GM19035 (cell line): ENCODE results near the gene TSPAN9.

Experiments
- ATAC-seq: cut with Tn5 transposase; IDR thresholded peaks from one replicate; pipeline ENCODE4 v1.9.1; 2021; ENCODE audit not compliant: unreplicated experiment

Gene TSPAN9

GRCh38 chr12:3075315-3075714, 1.9 kb upstream of the TSPAN9 start:
- ATAC-seq, result no peak

- ATAC-seq, result peak; percentile 14
These were observed 448 bp downstream of the TSPAN9 start for GRCh38 chr12:3077572-3078081.

- ATAC-seq, result no peak
These were observed 1.1 kb downstream of the TSPAN9 start for GRCh38 chr12:3078086-3078820.

- no peak for ATAC-seq
These were observed 3.9 kb downstream of the TSPAN9 start for GRCh38 chr12:3081091-3081490.

- no peak for ATAC-seq
These were observed 4.7 kb downstream of the TSPAN9 start for GRCh38 chr12:3081886-3082285.

GRCh38 chr12:3083241-3083920, 6.2 kb downstream of the TSPAN9 start:
- no peak for ATAC-seq

- no peak for ATAC-seq
These were observed 6.8 kb downstream of the TSPAN9 start for GRCh38 chr12:3083921-3084347.

GRCh38 chr12:3084742-3085141, 7.6 kb downstream of the TSPAN9 start:
- no peak for ATAC-seq

GRCh38 chr12:3085341-3086139, 8.4 kb downstream of the TSPAN9 start:
- no peak for ATAC-seq

GRCh38 chr12:3086211-3086610, 9.0 kb downstream of the TSPAN9 start:
- ATAC-seq, result no peak

- ATAC-seq, result no peak
These were observed 9.6 kb downstream of the TSPAN9 start for GRCh38 chr12:3086729-3087323.

- ATAC-seq, result no peak
These were observed 10.8 kb downstream of the TSPAN9 start for GRCh38 chr12:3087758-3088650.

- no peak for ATAC-seq
These were observed 12.4 kb downstream of the TSPAN9 start for GRCh38 chr12:3089588-3089987.

- ATAC-seq, result no peak
These were observed 13.3 kb downstream of the TSPAN9 start for GRCh38 chr12:3090240-3091037.

GRCh38 chr12:3091038-3091319, 13.8 kb downstream of the TSPAN9 start:
- ATAC-seq, result no peak

- no peak for ATAC-seq
These were observed 14.4 kb downstream of the TSPAN9 start for GRCh38 chr12:3091382-3092241.

GRCh38 chr12:3092764-3093163, 15.6 kb downstream of the TSPAN9 start:
- no peak for ATAC-seq

- no peak for ATAC-seq
These were observed 20.1 kb downstream of the TSPAN9 start for GRCh38 chr12:3097186-3097804.
